NCI-H1105 treated with DMSO at 0.1 percent for 48 hours (cell line): ENCODE data around the gene RIN3.

ENCODE experiments used
- DNase-seq: peaks from one replicate; lab custom pipeline; 2025; lab: John Stamatoyannopoulos, UW

Gene RIN3

DNA sequence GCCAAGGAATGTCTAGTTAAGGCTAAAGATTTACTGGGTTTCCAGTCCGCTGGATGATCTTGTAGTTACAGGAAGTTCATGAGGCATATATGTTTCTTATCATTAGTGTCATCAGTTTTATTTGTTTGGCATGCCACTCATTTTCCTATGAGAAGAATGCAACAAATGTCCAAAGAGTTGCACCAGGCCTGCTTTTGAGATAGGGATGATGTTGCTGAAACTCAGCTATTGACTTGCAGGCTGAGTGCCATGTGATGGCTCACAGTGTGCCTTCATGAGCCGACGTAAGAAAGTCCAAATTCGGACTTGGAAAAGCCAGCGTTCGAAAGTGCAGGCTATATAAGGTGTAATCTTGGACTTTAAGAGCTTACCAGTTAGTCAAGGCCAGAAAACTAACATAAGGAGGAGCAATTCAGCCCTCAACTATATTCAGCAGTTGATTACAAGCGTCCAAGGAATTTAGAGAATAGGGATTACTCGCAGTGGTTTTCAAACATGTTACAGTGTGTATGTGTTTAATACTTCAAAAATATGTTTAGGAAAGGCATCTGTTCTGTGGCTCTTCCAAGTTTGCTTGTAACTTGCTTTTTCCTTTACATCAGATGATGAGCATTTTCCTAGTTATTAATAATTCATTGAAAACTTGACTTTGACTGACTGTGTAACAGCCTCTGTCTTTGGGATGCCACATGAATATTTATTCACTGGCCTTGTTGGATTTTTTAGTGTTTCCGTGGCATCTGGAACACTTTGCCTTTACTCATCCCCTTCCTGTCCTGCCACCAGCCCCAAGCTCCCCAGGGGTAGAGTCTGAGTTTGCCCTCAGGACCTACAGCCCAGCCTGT lies 133.6 kb downstream of the RIN3 start:
- DNase-seq = no peak

GRCh38 chr14:92647797-92648279 lies 134.3 kb downstream of the RIN3 start:
- DNase-seq = no peak

GRCh38 chr14:92649066-92649465 lies 135.5 kb downstream of the RIN3 start:
- no peak for DNase-seq

GRCh38 chr14:92649934-92650545 lies 136.5 kb downstream of the RIN3 start:
- no peak for DNase-seq

- no peak for DNase-seq
These were observed 137.1 kb downstream of the RIN3 start for GRCh38 chr14:92650581-92651105.

DNA sequence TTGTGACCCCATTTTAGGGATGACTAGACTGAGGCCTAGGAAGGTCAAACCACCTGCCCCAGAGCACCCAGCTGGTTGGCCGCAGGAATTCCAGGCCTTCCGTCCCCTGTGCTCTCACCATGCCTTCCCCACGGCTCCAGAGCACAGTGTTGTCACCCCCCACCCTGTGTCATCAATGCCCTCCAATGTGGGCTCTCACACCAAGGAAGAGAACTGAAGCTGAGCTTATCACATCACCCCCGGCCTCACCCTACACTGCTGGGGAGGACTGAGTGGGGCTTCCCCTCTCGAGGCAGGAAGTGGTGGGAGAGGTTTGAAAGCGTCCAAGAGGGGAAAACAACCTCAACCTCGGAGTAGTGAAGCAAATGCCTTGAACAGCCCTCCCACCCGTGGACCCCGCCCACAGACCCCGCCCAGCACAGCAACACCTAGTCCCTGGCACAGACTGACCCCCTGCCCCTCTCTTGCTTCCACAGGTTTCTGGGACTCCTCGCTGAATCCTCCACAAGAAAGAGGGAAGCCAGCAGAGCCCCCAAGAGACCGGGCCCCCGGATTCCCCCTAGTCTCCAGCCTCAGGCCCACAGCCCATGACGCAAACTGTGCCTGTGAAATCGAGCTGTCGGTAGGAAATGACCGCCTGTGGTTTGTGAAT lies 137.7 kb downstream of the RIN3 start:
- DNase-seq = no peak

GRCh38 chr14:92651758-92652406 lies 138.3 kb downstream of the RIN3 start:
- no peak for DNase-seq

DNA sequence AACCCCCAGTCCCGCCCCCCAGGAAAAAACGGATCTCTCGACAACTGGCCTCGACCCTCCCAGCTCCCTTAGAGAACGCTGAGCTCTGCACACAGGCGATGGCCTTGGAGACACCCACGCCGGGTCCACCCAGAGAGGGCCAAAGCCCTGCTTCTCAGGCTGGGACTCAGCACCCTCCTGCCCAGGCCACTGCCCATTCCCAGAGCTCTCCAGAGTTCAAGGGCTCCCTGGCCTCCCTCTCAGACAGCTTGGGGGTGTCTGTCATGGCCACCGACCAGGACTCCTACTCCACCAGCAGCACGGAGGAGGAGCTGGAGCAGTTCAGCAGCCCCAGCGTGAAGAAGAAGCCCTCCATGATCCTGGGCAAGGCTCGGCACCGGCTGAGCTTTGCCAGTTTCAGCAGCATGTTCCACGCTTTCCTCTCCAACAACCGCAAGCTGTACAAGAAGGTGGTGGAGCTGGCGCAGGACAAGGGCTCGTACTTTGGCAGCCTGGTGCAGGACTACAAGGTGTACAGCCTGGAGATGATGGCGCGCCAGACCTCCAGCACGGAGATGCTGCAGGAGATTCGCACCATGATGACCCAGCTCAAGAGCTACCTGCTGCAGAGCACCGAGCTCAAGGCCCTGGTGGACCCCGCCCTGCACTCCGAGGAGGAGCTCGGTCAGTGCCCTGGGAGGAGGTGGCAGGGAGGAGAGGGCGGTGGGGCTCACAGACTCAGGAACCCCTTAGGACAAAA lies 139.0 kb downstream of the RIN3 start:
- DNase-seq = no peak

DNA sequence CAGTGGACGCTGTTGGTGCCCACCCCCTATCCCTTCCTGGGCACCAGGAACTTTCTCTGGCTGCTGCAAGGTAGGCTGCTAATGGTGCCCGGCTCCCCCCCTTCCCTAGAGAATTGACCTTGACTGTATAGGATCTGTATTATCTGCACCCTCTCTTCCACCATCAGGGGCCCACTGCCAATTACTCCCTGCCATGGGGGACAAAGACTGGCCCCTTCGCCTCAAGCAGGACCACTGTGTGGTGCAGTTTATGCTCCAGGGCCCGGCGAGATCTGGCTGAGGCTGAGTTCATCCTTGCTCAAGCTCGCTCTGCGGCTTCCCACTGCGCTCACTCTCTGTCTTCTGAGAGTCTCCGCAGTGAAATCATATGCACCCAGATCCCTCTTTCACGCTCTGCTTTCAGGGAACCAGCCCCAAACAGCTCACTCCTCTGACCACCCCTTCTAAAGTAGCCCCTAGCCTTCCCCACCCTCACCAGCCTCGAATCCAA lies 139.6 kb downstream of the RIN3 start:
- DNase-seq = no peak

DNA sequence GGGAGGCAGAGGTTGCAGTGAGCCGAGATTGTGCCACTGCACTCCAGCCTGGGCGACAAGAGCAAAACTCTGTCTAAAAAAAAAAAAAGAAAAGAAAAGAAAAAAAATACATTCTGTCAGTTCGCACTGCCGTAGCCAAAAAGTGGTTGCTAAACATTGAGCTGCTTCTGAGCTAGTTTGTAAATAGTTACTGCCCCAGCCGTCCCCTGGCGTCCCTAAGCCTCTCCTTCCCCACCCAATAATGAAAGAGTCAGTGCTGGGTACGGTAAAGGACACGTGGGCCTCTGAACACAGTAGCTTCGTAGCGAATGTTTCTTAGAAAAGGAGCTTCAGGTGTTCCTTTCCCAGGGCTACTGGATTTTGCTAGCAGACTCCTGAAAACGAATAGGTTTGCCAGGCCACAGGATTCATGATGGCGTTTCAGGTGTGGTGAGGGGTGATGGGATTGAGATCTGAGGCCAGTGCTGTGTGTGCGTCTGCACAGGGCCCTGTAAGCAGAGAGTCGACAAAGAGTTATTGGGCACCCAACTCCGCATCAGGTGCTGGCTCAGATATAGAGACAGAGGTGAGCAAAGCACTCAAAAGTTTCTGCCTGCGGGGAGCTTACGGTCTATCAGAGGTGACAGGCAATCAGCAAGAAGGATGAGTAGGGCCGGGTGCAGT lies 140.8 kb downstream of the RIN3 start:
- no peak for DNase-seq

DNA sequence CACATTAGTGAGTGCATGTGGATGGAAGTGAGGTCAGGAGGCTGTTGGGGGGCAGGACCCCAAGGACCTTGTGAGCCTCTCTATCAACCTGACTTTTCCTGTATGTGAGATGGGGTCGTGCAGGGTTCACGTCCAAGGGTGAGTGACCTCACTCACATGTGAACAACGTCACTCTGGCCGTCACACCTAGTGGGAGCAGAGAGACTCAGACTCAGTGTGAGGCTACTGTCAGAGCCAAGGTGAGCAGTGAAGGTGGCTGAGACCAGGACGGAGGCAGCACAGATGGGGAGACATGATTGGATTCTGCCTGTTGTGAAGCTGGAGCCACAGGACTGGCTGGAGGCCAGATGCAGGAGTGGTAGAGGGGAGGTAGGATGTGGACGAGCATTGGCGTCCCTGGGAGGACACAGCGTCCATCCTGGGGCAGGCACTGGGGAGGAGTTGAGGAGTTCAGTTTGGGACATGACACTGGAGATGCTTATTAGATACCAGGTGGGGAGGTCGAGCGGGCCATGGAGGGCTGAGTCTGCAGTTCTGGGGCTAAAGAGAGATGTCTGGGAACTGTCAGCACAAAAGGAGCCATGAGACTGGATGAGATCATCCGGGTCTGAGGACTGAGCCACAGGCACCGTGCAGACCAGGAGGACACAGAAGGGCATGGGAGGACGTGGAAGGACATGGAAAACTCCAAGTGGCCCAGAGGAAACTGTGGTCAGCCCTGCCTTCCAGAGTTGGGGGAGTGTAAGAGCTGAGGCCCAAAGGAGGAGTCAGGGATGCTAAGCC lies 142.0 kb downstream of the RIN3 start:
- DNase-seq = no peak

DNA sequence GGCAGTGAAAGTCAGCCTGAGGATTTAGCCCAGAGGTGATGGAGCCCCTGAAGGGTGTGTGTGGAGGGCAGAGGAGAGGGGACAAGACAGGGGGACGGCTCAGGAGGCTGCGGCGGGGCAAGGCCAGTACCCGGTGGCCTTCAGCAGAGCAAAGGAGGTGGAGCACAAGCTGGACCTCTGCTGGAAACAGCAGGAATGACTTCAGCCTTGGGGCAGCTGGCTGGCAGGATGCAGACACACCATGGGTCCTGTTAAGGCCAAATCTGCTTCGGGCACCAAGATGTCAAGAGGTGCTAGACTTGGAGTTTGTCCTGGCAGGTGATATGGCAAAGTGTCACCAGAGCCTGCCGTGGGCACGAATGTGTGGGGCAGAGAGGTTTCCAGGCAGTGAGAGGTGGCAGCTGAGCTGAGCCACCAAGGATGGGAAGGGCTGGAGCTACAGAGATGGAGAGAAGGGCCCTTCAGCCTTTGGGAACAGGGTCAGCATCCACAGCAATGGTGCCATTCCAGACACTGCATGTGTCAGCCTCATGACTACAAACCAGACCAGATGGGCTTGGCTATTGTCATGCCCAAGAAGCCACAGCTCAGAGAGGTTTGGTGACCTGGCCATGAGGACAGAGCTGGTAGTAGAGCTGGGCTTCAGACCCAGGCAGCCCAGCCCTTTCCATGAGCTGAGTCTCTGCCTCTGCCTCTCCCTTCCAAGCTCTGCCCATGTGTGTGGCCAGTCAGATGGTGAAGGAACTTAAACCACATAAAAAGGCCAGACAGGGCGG lies 142.9 kb downstream of the RIN3 start:
- DNase-seq = no peak

DNA sequence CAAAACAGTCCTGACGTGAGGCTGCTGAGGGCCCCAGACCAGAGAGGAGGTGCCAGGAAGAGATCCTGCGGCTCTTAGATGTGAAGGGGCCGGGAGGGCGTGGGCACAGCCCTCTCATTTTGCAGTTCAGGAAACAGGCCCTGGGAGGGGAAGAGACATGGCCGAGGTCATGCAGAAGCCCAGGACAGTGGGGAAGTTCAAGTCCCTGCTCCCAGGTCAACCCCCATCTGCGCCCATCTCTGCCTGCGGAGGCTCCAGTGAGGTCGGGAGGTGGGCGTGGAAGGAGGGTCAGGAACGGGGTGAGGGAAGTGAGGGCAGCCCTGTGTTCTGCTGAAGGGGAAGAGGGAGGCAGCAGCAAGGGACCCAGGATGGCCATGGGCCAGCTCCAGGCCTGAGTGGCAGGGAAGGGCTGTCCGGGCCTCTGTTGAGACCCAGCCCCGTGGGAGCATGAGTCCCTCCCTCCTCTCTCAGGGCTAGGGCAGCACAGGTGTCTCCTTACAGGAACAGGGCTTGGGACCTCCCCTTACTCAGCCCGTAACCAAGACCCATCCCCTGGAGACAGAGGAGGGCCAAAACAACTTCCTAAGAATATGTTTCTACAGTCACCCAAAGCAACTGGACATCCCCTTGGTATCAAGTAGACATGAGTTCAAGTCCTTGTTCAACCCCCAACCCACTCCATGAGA lies 144.0 kb downstream of the RIN3 start:
- DNase-seq = no peak

DNA sequence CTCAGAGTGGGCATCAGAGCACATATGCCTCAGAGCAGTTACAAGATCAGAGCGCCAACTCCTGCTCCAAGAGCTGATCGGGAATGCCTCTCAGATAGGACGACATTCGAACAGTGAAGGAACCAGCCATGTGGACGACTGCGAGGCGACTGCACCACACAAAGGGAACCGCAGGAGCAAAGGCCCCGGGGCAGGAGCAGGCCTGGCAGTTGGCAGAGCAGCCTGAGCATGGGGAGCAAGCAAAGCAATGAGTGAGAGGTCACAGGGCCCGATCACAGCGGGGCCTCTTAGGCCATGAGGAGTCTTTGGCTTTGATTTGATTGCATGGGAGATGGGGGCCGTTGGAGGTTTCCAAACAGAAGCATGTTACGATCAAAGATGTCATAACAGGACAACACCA lies 144.6 kb downstream of the RIN3 start:
- DNase-seq = no peak

DNA sequence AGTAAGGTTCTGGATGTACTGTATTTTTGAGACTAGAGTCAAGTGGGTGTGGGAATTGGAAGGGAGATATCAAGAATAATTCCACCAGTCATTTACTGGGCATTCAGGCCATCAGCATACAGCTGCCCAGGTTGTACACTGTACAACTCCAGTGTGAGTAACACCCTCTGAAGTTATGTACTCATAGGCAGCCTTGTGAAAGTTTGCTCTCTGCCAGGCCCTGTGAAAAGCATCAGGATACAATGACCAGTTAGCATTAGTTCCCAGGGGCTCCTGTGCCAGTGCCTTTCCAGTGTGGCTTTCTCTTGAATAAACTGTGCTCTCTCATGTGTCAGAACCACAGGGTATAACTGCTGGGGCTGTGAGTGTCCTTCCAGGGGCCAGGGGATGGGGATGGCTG lies 145.1 kb downstream of the RIN3 start:
- DNase-seq = no peak

DNA sequence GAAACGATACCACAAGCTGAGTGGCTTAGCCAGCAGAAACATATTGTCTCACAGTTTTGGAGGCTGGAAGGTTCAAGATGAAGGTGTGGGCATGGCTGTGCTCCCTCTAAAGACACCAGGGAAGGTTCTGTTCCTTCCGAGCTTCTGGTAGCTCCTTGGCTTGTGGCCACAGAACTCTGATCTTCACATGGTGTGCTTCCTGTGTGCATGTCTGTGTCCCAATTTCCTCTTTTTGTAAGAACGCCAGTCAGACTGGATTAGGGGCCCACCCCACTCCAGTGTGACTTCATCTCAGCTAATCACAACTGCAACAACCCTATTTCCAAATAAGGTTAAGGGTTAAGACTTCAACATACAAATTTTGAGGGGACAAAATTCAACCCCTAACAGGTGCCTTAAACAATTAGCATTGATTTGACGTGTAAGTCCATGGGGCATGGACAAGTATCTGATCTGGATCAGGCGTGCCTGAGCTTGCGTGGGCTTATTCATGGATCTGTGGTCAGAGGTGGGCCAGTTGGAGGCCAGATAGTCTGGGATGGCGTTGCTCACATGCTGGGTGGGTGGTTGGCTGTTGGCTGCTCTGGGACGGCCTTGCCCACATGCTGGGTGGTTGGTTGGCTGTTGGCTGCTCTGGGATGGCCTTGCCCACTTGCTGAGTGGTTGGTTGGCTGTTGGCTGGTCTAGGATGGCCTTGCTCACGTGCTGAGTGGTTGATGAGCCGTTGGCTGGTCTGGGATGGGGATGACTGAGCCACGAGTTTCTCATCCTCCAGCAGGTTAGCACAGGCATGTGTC lies 146.4 kb downstream of the RIN3 start:
- DNase-seq = no peak

GRCh38 chr14:92660571-92660970 lies 147.0 kb downstream of the RIN3 start:
- DNase-seq = no peak

- DNase-seq = no peak
These were observed 149.5 kb downstream of the RIN3 start for GRCh38 chr14:92663049-92663448.
